HepG2 (cell line): ENCODE measurements around the gene EVL. TPM values are rescaled to one million over a fixed set of nuclear protein-coding genes. Genes with fewer than 3 reads are reported as not detected.

Experiments
- ATAC-seq: fragments of 200-7000 bp; cut with Tn5 transposase; 3 replicates; pipeline ENCODE4 v1.9.1; 2020; ENCODE audit warnings: mild to moderate bottlenecking, moderate library complexity
- BruUV-seq: library from RNA; stranded (reverse); fragments of 400-500 nt; replicated peaks from 2 replicates; lab custom pipeline; 2021; lab: Mats Ljungman, UMichigan
- CTCF ChIA-PET: fragments of 300-600 bp; formaldehyde crosslinking; extraction: SDS; loops from one replicate; lab custom pipeline; 2021; ENCODE audit warnings: low total read pairs, inconsistent platforms, low intra/inter-chr PET ratio; lab: Yijun Ruan, JAX
- POLR2A ChIA-PET: fragments of 350-600 bp; sonication (Branson Sonifier 250); formaldehyde crosslinking; loops from one replicate; lab custom pipeline; 2020; ENCODE audit warnings: antibody characterized with exemption, inconsistent platforms; lab: Yijun Ruan, JAX
- DNase-seq: peaks from one replicate; pipeline ENCODE4 v3.0.0-alpha.2; 2015; ENCODE audit warnings: low spot score
- FAIRE-seq: peaks from 3 replicates; lab custom pipeline; 2011; peaks lifted over from hg19 to GRCh38; lab: Jason Lieb, UNC
- H2AFZ ChIP-seq: one replicate; pipeline ENCODE4 v1.6.1; 2011; ENCODE audit warnings: low read length, inconsistent platforms
- H3K27ac ChIP-seq: fragments of 300-600 bp; 3 replicates; pipeline ENCODE4 v1.8.0; 2011; ENCODE audit warnings: mixed run types, mild to moderate bottlenecking, mixed read lengths, low read length, inconsistent platforms; ENCODE audit not compliant: insufficient read depth; ENCODE audit errors: extremely low read length
- H3K27me3 ChIP-seq, 2 experiments: fragments of 200-600 bp in 1 of 2; 2 replicates in 1 of 2; 3 replicates in 1 of 2; pipeline versions ENCODE4 v1.6.0 to v1.8.0; 2011; ENCODE audit warnings: low read length in 2 of 2, mild to moderate bottlenecking in 2 of 2, moderate library complexity in 2 of 2, inconsistent platforms in 1 of 2; ENCODE audit not compliant: insufficient read depth in 2 of 2, control insufficient read depth in 1 of 2
- H3K36me3 ChIP-seq, 2 experiments: fragments of 200-600 bp in 1 of 2; replicated peaks in 1 of 2; 2 replicates in 1 of 2; 3 replicates in 1 of 2; pipeline versions ENCODE4 v1.5.1 to v1.8.0; 2011; ENCODE audit warnings: low read length in 2 of 2, inconsistent platforms in 1 of 2; ENCODE audit not compliant: insufficient read depth in 2 of 2, control insufficient read depth in 1 of 2
- H3K4me1 ChIP-seq: 2 replicates; pipeline ENCODE4 v1.5.1; 2012; ENCODE audit warnings: low read length, inconsistent platforms; ENCODE audit not compliant: insufficient read depth
- H3K4me2 ChIP-seq: 2 replicates; pipeline ENCODE4 v1.6.0; 2011; ENCODE audit warnings: low read depth, low read length, inconsistent platforms
- H3K4me3 ChIP-seq, 3 experiments: fragments of 200-600 bp in 1 of 3; sonication (generic), shearing (Covaris generic) in 1 of 3; replicated peaks in 1 of 3; 2 replicates each; pipeline ENCODE4 v1.5.1; 2011 to 2016; ENCODE audit warnings: low read length in 3 of 3, inconsistent platforms in 2 of 3, low read depth in 2 of 3, mild to moderate bottlenecking in 2 of 3, control low read depth in 1 of 3, mixed read lengths in 1 of 3; ENCODE audit not compliant: insufficient read depth in 1 of 3
- H3K79me2 ChIP-seq: one replicate; pipeline ENCODE4 v1.6.1; 2011; ENCODE audit warnings: low read length, inconsistent platforms; ENCODE audit not compliant: insufficient read depth
- H3K9ac ChIP-seq: 2 replicates; pipeline ENCODE4 v1.6.0; 2011; ENCODE audit warnings: mild to moderate bottlenecking, low read depth, low read length, inconsistent platforms; ENCODE audit not compliant: insufficient read depth
- H3K9me3 ChIP-seq: 2 replicates; pipeline ENCODE4 v1.5.1; 2012; ENCODE audit warnings: mild to moderate bottlenecking, low read length
- H4K20me1 ChIP-seq: 2 replicates; pipeline ENCODE4 v1.6.0; 2011; ENCODE audit warnings: inconsistent platforms, mild to moderate bottlenecking, low read length, moderate library complexity; ENCODE audit not compliant: insufficient read depth
- E2F5 ChIP-seq: sonication (generic); formaldehyde crosslinking; conservative IDR thresholded peaks from 2 replicates; pipeline ENCODE4 v1.4.0; 2020; ENCODE audit warnings: missing genetic modification reagents
- HMG20A ChIP-seq: IDR thresholded peaks from 2 replicates; pipeline ENCODE4 v1.6.1; 2016; ENCODE audit warnings: borderline replicate concordance
- JARID2 ChIP-seq: sonication (generic); formaldehyde crosslinking; IDR thresholded peaks from 2 replicates; pipeline ENCODE4 v1.8.1; 2023; ENCODE audit warnings: missing genetic modification reagents, inconsistent platforms; ENCODE audit not compliant: insufficient replicate concordance
- KAT7 ChIP-seq: IDR thresholded peaks from 2 replicates; pipeline ENCODE4 v1.6.1; 2018; ENCODE audit warnings: borderline replicate concordance, missing compliant biosample characterization
- SATB2 ChIP-seq: sonication (generic); formaldehyde crosslinking; IDR thresholded peaks from 2 replicates; pipeline ENCODE4 v1.5.0; 2020; ENCODE audit warnings: missing genetic modification reagents
- TRIM24 ChIP-seq: sonication (generic); formaldehyde crosslinking; IDR thresholded peaks from 2 replicates; pipeline ENCODE4 v1.8.0; 2022; ENCODE audit warnings: mild to moderate bottlenecking, missing genetic modification reagents
- ZNF224 ChIP-seq: sonication (generic); formaldehyde crosslinking; IDR thresholded peaks from 2 replicates; pipeline ENCODE4 v1.5.0; 2020; ENCODE audit warnings: mild to moderate bottlenecking, missing genetic modification reagents
- ZNF256 ChIP-seq: sonication (generic); formaldehyde crosslinking; conservative IDR thresholded peaks from 2 replicates; pipeline ENCODE4 v1.4.0; 2020; ENCODE audit warnings: missing genetic modification reagents
- ZNF275 ChIP-seq: sonication (generic); formaldehyde crosslinking; IDR thresholded peaks from 2 replicates; pipeline ENCODE4 v1.8.0; 2022; ENCODE audit warnings: missing genetic modification reagents, mild to moderate bottlenecking, inconsistent platforms, borderline replicate concordance
- ZNF569 ChIP-seq: sonication (generic); formaldehyde crosslinking; IDR thresholded peaks from 2 replicates; pipeline ENCODE4 v1.5.0; 2020; ENCODE audit warnings: mild to moderate bottlenecking, missing genetic modification reagents, moderate library complexity, borderline replicate concordance
- WGBS: methylation state at CpG from one replicate; pipeline ENCODE4 v1.1.6; 2017; ENCODE audit warnings: low lambda C conversion rate; 5-methylcytosine and 5-hydroxymethylcytosine counted together
- in situ Hi-C: cut with HindIII; loops from 2 replicates; pipeline ENCODE4 v1.10.0; 2017; ENCODE audit warnings: low pct_unique_long_range_greater_than_20kb; ENCODE audit not compliant: extremely low pct_ligation_motif_present
- intact Hi-C: fragments of 100-400 bp; cut with micrococcal nuclease; formaldehyde crosslinking; loops from one replicate; pipeline ENCODE4 v1.10.0; 2022; ENCODE audit not compliant: unreplicated experiment
- polyA plus RNA-seq, 8 experiments: library from polyadenylated mRNA; depleted of rRNA in 3 of 8; stranded (reverse) in 7 of 8; unstranded in 1 of 8; fragments of >200 nt; fragmentation: Illumina TruSeq in 4 of 8; extraction: Trizol in 4 of 8; gene quantifications; 2 replicates each; pipeline versions ENCODE4 v1.2.1 to v1.2.3, GENCODE V29; 2011 to 2016; ENCODE audit warnings: low read depth in 4 of 8, missing spikeins in 1 of 8, mixed read lengths in 1 of 8; ENCODE audit not compliant: insufficient read depth in 1 of 8
- total RNA-seq, 5 experiments: library from RNA; depleted of rRNA; stranded (reverse); fragments of >200 nt; fragmentation: Illumina TruSeq; extraction: Trizol; gene quantifications; 2 replicates each; pipeline ENCODE4 v1.2.3, GENCODE V29; 2016; ENCODE audit warnings: low read depth in 1 of 5

The EVL gene
- total and polyA plus RNA-seq, 2 of the 13 experiments (the other 11 are each of a cell fraction or from before 2014, with no cell fraction given) = 15.1 to 31.2 TPM

- TF ChIP-seq ZNF275 (CRISPR knock-in tag) (no peak), TRIM24 (CRISPR knock-in tag) (no peak), E2F5 (CRISPR knock-in tag) (no peak), ZNF224 (CRISPR knock-in tag) (no peak), HMG20A (CRISPR knock-in tag) (no peak), ZNF569 (CRISPR knock-in tag) (no peak), KAT7 (CRISPR knock-in tag) (no peak), JARID2 (CRISPR knock-in tag) (no peak)
Observed at GRCh38 chr14:100134586-100134985, 69.4 kb downstream of the EVL start (continued).

- DNase-seq (no peak), FAIRE-seq (no peak), ATAC-seq (no peak)
- Histone ChIP-seq H3K79me2 (no peaks in the 10 kb centered on the region), H3K4me1 (peaks cover 28% of the 10 kb centered on the region), H3K36me3 (peaks cover 6 to 10% of the 10 kb centered on the region in 2 experiments; a peak in 2 of 5 replicates), H3K4me3 (no peak overlapping the region), H3K27ac (no peak overlapping the region), H3K9ac (no peak overlapping the region), H3K27me3 (no peaks in the 10 kb centered on the region), H3K4me2 (no peak overlapping the region), H2AFZ (no peak overlapping the region), H3K9me3 (no peaks in the 10 kb centered on the region), H4K20me1 (no peaks in the 10 kb centered on the region)
- BruUV-seq = no TSS peak
- POLR2A ChIA-PET = no interaction called here
- no peak for TF ChIP-seq ZNF256 (CRISPR knock-in tag)
- TF ChIP-seq SATB2 (CRISPR knock-in tag) = no peak
- intact Hi-C loops (no loop called here), in situ Hi-C loops (no loop called here)
- CTCF ChIA-PET = no interaction called here
- WGBS = over 99% methylated on average over 6 of the region's 9 CpGs
Observed at GRCh38 chr14:100135073-100135472, 69.9 kb downstream of the EVL start.
